CD4-positive, alpha-beta T cell treated with Interleukin-2 at 100 ng/mL for 4 hours (primary cell): ENCODE data around the gene KRI1.

Experiments
- DNase-seq: peaks from one replicate; pipeline ENCODE4 v3.0.0-alpha.2; 2020; ENCODE audit warnings: low spot score

The KRI1 gene

DNA sequence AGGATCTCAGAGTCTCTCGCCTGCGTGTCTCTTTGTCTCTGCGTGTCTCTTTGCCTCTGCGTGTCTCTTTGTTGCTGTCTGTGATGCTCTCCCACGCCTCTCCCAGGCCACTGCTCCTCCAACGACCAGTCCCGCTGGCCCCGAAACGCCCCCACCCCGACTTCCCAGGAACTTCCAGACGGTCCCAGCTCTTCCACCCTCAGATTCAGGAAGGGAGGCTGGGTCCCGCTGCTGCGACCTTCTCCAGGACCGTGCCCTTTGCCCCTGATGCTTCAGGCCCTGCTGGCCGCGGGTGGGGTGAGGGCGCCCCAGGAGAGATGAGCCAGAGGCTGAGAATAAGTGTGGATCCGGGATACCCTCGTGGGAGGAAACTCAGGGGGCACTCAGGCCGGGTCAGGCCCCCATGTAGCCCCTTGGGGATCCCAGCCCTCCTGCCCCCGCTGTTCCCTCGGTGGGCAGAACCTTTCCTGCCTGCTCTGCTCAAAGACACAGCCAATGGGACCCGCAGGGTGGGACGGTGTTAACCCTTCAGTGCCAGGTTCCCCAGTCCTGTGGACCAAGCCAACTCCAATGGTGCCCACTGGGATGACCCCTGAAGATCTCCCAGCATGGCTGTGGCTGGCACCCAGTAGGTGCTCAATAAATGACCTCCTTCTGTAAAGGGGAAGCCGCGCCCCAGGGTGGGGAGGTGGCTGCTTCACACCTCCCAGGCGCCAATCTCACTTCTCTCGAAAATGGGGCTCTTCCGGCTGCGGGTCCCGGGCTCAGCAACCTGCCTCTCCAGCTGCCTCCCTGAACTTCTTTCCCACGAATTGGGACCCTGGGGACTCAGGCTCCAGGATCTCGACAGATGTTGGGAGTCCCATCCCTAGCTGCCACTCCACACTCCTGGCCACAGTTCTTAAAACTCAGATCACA, 47.1 kb downstream of the KRI1 start:
- no peak for DNase-seq

- no peak for DNase-seq
Observed at GRCh38 chr19:10517760-10518443, 47.9 kb downstream of the KRI1 start.

- no peak for DNase-seq
Observed at GRCh38 chr19:10517361-10517759, 48.5 kb downstream of the KRI1 start, which contains the start of gene S1PR5. Gene S1PR5 (minus strand): TSS chr19:10517447. CDS start chr19:10515011, 2,436 bp downstream.

DNA sequence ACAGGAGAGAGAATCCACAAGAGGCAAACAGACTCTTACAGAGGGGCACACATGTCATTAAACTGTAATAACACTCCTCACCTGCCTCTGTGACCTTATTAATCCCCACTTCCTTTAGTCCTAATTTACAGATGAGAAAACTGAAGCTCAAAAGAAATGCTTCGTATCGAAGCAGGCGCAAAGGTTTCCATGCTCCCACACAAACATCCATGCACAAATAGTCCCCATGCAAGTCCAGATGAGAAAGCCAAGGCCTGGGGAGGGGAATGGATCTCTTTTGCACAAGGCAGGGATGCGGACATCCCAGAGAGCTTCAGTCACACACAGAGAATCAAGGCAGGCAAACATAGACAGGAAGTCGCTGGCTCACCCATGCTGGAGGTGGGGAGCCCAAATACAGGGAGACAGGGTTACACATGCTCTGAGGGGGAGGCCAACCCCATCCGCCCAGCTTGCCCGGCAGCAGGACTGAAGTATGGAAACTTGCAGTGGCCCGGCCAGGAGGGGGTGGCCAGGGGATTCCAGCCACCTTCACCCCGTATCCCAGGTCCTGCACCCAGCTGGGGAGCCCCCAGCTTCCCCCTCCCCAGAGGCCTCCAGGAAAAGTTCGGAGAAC, 49.0 kb downstream of the KRI1 start:
- DNase-seq, result no peak

DNA sequence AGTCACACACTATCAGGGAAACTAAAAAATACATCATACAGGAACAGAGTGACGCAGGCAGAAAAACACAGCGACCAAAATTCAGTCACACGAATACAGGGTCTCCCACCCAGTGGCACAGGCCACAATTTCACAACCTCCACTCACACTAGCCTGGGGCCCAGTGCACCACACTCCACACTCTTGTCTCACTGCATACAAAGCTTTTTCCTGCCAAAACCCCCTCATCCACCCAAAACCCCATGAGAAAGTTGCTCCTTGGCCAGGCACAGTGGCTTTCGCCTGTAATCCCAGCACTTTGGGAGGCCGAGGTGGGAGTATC, 49.8 kb downstream of the KRI1 start:
- DNase-seq, result peak; percentile 55

GRCh38 chr19:10514211-10515145, 51.3 kb downstream of the KRI1 start:
- DNase-seq, result no peak

DNA sequence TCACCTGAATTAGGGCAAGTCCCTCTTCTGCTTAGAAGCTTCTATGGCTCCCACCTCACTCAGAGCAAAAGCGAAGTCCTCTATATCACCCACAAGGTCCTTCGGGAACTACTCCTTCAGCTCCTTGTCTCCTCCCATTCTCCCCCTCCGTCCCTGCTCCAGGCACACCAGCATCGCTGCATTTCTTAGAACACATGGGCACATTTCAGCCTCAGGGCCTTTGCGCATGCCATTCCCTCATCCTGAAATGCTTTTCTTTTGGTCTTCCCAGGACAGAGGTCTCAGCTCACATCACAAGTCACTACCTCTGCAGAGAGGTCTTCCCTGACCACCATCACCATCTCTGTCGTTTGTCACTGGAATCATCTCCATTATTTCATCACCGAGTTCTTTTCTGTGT, 52.6 kb downstream of the KRI1 start:
- DNase-seq, result no peak

- peak; percentile 64 for DNase-seq
Observed at GRCh38 chr19:10510301-10510802, 55.5 kb downstream of the KRI1 start.

DNA sequence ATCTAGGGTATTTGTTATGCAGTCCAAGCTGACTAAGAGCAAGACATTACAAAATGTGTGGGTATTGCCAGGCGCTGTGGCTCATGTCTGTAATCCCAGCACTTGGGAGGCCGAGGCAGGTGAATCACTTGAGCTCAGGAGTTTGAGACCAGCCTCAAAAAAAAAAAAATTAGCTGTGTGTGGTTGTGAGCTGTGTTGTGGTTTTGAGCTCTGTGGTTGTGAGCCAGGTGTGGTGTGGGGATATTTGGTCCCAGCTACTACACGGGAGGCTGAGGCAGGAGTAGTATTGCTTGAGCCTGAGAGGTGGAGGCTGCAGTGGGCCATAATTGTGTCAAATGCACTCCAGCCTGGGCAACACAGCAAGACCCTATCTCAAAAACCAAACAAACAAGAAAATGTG, 57.1 kb downstream of the KRI1 start:
- no peak for DNase-seq

DNA sequence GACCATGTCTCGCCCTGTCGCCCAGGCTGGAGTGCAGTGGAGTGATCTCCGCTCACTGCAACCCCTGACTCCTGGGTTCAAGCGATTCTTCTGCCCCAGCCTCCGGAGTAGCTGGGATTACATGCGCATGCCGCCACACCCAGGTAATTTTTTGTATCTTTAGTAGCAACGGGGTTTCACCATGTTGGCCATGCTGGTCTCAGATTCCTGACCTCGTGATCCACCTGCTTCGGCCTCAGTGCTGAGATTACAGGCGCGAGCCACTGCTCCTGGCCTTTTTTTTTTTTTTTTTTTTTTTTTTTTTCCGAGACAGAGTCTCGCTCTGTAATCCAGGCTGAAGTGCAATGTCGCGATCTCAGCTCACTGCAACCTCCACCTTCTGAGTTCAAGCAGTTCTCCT, 57.8 kb downstream of the KRI1 start:
- no peak for DNase-seq

GRCh38 chr19:10505583-10506229, 60.1 kb downstream of the KRI1 start:
- DNase-seq, result peak; percentile 87
